Subcutaneous abdominal adipose tissue (tissue), 5 donors: ENCODE data around the gene UCK2.

Experiments
- H3K27ac ChIP-seq: one replicate; pipeline ENCODE4 v1.7.0; 2013; ENCODE audit warnings: low read depth, mild to moderate bottlenecking, inconsistent platforms, low read length, moderate library complexity
- H3K27me3 ChIP-seq, 5 donors: one replicate each; pipeline ENCODE4 v1.7.0; 2013; ENCODE audit warnings: low read length in 5 of 5, inconsistent platforms in 1 of 5; ENCODE audit not compliant: control insufficient read depth in 5 of 5, insufficient read depth in 4 of 5
- H3K36me3 ChIP-seq, 5 donors: one replicate each; pipeline ENCODE4 v1.7.0; 2013; ENCODE audit warnings: low read length in 5 of 5; ENCODE audit not compliant: control insufficient read depth in 5 of 5, insufficient read depth in 5 of 5
- H3K4me1 ChIP-seq, 5 donors: one replicate each; pipeline ENCODE4 v1.7.0; 2013; ENCODE audit warnings: low read length in 5 of 5, mild to moderate bottlenecking in 3 of 5, moderate library complexity in 1 of 5; ENCODE audit not compliant: control insufficient read depth in 5 of 5, insufficient read depth in 5 of 5
- H3K4me3 ChIP-seq, 5 donors: one replicate each; pipeline ENCODE4 v1.7.0; 2013; ENCODE audit warnings: low read length in 5 of 5, low read depth in 1 of 5
- H3K9ac ChIP-seq, 5 donors: one replicate each; pipeline ENCODE4 v1.7.0; 2013; ENCODE audit warnings: low read length in 5 of 5, mild to moderate bottlenecking in 4 of 5, moderate library complexity in 3 of 5
- H3K9me3 ChIP-seq, 5 donors: one replicate each; pipeline ENCODE4 v1.7.0; 2013; ENCODE audit warnings: low read length in 5 of 5; ENCODE audit not compliant: control insufficient read depth in 5 of 5
- donor health status: healthy.
- donor health status: healthy.
- donor health status: healthy.
- donor health status: healthy.
- donor health status: healthy.

Gene UCK2

DNA sequence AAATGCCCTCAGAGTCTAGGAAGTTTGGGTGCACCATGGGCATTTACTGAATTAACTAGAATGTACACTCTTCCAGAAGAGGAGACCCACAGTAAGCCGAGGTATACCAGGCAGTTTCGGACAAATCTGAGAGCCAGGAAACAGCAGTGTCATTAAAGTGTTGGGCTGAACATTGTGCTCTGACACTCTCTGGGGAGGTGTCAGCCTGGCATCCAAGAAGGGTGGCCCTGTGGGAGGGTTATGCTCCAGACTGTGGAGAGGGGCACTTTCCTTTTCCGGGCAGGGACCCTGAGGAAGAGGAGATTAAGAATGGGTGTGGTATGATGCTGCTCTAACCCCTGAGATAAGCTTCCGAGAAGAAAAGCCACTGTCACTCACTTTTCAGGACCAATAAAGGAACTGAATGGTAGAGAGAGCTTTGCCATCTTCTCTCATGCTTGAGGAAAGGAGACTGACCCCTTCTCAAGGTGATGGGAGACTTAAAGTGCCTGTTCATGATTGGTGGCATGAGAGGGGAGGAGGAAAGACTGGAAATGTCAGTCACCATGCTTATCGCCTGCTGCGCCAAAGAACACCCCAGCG is 98.2 kb downstream of the UCK2 start:
- Histone ChIP-seq H3K27ac (no peak overlapping the region), H3K4me1 (no peaks in the 10 kb centered on the region), H3K36me3 (no peaks in the 10 kb centered on the region), H3K9me3 (no peaks in the 10 kb centered on the region), H3K27me3 (peaks cover 0 to 6% (median 0%) of the 10 kb centered on the region in 5 donors), H3K4me3 (no peak overlapping the region), H3K9ac (no peak overlapping the region)

DNA sequence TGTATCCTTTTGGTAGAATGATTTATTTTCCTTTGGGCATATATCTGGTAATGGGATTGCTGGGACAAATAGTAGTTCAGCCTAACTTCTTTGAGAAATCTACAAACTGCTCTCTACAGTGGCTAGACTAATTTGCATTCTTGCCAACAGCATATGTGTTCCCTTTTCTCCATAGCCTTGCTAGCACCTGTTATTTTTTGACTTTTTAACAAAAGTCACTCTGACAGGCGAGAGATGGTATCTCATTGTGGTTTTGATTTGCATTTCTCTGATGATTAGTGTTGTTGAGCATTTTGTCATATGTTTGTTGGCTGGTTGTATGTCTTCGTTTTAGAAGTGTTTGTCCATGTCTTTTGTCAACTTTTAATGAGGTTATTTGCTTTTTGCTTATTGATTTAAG is 99.8 kb downstream of the UCK2 start:
- no peak overlapping the region for H3K4me3 ChIP-seq
- H3K9me3 ChIP-seq, result no peaks in the 10 kb centered on the region
- no peaks in the 10 kb centered on the region for H3K4me1 ChIP-seq
- no peak overlapping the region for H3K9ac ChIP-seq
- H3K27me3 ChIP-seq, result peaks cover 0 to 6% (median 0%) of the 10 kb centered on the region in 5 donors
- H3K36me3 ChIP-seq, result no peaks in the 10 kb centered on the region
- H3K27ac ChIP-seq, result no peak overlapping the region

DNA sequence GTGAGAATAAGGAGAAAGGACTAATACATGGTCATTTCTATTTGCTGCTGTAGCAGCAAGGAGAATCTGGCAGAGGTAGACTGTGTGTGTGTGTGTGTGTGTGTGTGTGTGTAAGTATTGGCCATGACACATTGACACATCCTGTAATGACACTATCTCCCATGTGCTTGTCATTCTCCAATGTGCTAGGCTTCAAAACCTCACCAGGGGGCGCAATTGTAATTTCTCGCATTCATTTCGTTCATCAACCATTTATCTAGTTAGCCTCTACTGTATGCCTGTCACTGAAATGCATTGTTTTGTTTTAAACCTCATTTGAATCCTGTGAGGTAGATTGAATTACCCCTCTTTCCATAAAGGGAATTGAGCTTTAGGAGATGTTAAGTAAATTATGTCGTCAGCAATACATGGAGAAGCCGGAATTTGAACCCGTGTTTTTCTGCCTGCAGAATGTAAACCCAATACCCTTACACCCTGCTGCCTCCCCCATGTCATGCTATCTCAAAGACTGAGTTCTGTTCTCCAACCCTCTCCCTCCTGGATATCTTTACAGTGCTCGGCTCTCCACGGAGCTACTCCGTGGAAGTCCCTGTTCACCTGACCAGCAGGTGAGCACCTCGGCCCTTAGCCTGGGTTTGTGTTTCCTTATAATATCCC is 100.8 kb downstream of the UCK2 start:
- Histone ChIP-seq H3K4me3 (no peak overlapping the region), H3K36me3 (no peaks in the 10 kb centered on the region), H3K9ac (no peak overlapping the region), H3K27ac (no peak overlapping the region), H3K4me1 (no peaks in the 10 kb centered on the region), H3K9me3 (no peaks in the 10 kb centered on the region), H3K27me3 (peaks cover 0 to 6% (median 0%) of the 10 kb centered on the region in 5 donors)

DNA sequence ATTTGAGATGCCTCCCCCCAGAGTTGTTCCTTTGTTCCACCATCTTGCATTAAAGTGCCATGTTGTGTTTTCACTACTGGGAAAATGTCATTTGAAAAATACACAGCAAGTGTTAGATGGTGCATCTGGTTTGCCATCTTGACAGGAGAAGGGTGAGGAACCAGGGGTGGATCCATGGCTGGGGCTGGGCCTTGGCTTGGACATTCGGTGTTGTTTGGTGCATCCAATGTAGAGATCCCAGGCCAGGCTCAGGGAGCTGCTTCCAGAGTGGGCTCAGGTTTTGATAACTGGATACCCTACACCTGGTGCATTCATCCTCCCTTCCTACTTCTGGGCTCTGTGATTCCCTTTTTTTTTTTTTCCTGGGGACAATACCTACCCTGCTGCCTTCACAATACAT is 103.5 kb downstream of the UCK2 start:
- H3K9me3 ChIP-seq, result no peaks in the 10 kb centered on the region
- H3K4me3 ChIP-seq, result no peak overlapping the region
- H3K4me1 ChIP-seq, result no peaks in the 10 kb centered on the region
- no peaks in the 10 kb centered on the region for H3K36me3 ChIP-seq
- H3K27me3 ChIP-seq, result peaks cover 0 to 6% (median 0%) of the 10 kb centered on the region in 5 donors
- H3K9ac ChIP-seq, result no peak overlapping the region
- H3K27ac ChIP-seq, result no peak overlapping the region

DNA sequence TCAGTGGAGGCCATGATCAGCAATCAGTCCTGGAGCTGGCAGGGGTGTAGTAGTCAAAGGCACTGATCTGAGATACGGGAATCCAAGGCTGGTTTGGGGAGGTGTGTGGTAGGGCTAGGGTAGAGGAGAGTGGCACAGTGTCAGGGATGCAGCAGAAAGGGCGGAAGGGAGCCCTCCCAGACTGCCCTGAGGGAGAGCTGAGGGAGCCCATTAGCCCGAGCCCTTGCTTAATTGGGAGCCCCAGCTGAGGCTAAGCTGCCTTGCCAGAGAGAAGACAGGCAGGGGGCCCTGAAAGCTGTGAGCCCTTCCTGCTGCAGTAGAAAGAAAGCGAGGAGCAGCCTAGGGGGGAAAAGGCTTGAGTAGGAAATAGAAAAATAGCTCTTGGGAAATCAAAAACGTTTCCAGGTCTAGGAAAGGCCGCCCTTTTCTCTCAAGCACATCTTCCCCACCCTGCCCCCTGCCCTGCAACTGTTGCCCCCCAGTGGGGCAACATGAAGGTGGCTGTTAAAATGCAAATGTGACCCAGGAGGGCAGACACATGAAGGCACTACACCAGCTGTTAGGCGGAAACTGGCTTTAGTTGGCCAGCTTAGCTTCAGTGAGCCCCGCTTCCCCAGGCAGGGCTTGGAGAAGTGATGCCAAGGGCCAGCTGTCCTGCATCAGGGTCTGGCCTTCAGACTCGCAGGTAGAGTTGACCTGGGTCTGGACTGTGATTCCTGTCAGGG is 106.2 kb downstream of the UCK2 start:
- Histone ChIP-seq H3K9ac (peak overlapping the region in 1 of 5 donors; percentile 20), H3K27ac (no peak overlapping the region), H3K27me3 (peaks cover 0 to 6% (median 0%) of the 10 kb centered on the region in 5 donors), H3K9me3 (no peaks in the 10 kb centered on the region), H3K36me3 (no peaks in the 10 kb centered on the region), H3K4me3 (no peak overlapping the region), H3K4me1 (no peaks in the 10 kb centered on the region)

DNA sequence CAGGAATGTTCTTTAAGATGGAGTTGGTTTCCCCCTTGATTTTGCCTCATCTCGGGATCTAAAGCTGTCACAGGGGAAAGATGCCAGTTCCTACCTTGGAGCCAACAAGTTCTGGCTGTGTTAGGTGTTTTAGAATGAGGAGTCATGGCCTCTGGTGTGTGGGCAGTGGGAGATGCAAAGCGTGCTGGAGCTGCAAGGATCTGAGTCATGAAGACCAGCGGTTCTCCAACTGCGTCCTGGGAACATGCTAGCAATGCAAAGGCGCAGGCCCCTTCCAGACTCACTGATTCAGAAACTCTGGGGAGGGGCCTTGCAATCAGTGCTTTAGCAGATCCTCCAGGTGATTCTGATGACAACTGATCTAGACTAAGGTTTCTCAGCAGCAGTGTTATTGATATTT is 109.1 kb downstream of the UCK2 start:
- no peaks in the 10 kb centered on the region for H3K9me3 ChIP-seq
- no peak overlapping the region for H3K27ac ChIP-seq
- peaks cover 0 to 6% (median 0%) of the 10 kb centered on the region in 5 donors for H3K27me3 ChIP-seq
- H3K36me3 ChIP-seq, result no peaks in the 10 kb centered on the region
- no peak overlapping the region for H3K4me3 ChIP-seq
- no peak overlapping the region for H3K9ac ChIP-seq
- no peaks in the 10 kb centered on the region for H3K4me1 ChIP-seq

DNA sequence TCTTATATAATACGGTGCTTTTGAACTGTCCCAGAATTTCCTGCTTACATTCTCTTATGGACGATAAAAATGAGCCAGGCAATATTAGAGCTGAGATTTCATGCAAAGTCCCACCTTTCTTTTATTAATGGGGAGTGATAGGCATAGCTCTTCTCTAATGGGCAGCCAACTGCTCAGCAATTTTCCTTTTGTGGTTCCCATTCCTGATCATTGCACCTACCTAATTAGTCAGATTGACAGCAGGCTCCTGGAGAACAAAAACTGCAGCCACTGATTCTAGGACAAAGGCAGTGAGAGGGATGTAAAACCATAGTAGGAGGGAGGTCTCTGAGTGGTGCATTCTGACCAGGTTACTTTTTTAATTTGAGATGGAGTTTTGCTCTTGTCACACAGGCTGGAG is 110.4 kb downstream of the UCK2 start:
- no peaks in the 10 kb centered on the region for H3K9me3 ChIP-seq
- no peak overlapping the region for H3K27ac ChIP-seq
- H3K4me3 ChIP-seq, result no peak overlapping the region
- no peaks in the 10 kb centered on the region for H3K4me1 ChIP-seq
- H3K9ac ChIP-seq, result no peak overlapping the region
- peaks cover 0 to 6% (median 0%) of the 10 kb centered on the region in 5 donors for H3K27me3 ChIP-seq
- no peaks in the 10 kb centered on the region for H3K36me3 ChIP-seq

DNA sequence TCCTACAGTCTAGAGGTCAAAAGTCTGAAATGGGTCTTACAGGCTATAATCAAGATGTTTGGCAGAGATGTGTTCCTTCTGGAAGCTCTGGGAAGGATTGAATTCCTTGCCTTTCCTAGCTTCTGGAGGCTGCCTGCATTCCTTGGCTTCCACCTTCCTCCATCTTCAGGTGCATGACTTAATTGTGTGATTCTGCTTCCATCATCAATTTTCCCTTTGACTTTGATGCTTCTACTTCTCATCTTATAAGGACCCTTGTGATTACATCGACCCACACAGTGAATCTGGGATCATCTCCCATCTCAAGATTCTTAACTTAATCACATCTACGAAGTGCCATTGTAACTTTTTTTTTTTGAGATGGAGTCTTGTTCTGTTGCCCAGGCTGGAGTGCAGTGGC is 111.4 kb downstream of the UCK2 start:
- H3K9me3 ChIP-seq, result no peaks in the 10 kb centered on the region
- H3K4me1 ChIP-seq, result no peaks in the 10 kb centered on the region
- no peaks in the 10 kb centered on the region for H3K36me3 ChIP-seq
- no peak overlapping the region for H3K9ac ChIP-seq
- H3K27ac ChIP-seq, result no peak overlapping the region
- no peak overlapping the region for H3K4me3 ChIP-seq
- peaks cover 0 to 5% (median 0%) of the 10 kb centered on the region in 5 donors for H3K27me3 ChIP-seq

DNA sequence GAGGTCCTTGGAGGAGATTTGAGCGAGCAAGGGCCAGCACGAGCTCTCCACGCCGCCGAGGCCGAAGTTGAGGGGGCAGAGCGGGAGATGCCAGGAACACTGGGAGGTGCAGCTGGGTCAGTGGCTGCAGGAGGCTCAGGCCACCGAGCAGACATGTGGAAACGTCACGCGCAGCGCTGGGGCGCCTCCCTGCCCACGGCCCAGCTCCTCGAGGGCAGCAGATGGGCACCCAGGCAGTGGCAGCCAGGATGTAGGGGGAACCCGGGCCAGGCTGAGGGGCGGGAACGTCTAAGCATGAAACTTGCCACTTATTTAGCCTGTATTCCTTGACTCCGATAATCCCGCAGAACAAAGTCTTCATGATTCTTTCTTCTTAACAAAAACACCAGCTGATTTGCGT is 114.1 kb downstream of the UCK2 start:
- H3K36me3 ChIP-seq, result no peaks in the 10 kb centered on the region
- no peak overlapping the region for H3K4me3 ChIP-seq
- H3K9ac ChIP-seq, result no peak overlapping the region
- no peaks in the 10 kb centered on the region for H3K4me1 ChIP-seq
- H3K9me3 ChIP-seq, result no peaks in the 10 kb centered on the region
- no peaks in the 10 kb centered on the region for H3K27me3 ChIP-seq
- no peak overlapping the region for H3K27ac ChIP-seq

DNA sequence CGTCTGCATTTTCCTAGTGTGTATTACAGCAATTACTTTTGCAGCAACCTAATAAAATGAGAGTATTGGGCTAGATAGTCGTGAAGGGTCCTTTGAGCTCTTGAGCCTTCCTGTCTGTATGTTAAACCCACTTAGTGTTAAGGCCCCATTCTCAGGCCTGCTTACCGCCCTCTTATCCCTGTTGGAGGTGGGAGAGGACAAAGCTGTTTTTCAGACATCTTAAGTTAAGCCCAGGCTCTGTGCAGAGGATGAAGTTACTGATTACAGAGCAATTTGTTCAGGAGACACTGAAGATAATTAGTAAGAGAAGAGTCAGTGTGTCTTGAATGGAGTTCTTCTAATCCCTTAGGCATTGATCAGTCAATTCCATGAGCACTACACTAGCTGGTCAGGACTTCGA is 114.6 kb downstream of the UCK2 start:
- Histone ChIP-seq H3K4me1 (no peaks in the 10 kb centered on the region), H3K27me3 (no peaks in the 10 kb centered on the region), H3K4me3 (no peak overlapping the region), H3K9ac (no peak overlapping the region), H3K27ac (no peak overlapping the region), H3K9me3 (no peaks in the 10 kb centered on the region), H3K36me3 (no peaks in the 10 kb centered on the region)
